Dermis lymphatic vessel endothelial cell (primary cell): ENCODE results near the gene DMD. TPM values are rescaled to one million over a fixed set of nuclear protein-coding genes. Genes with fewer than 3 reads are reported as not detected.

Experiments
- total RNA-seq: library from RNA; depleted of rRNA; stranded (reverse); fragments of >200 nt; gene quantifications from 2 replicates; pipeline ENCODE4 v1.2.1, GENCODE V29; 2014

Gene DMD
- total RNA-seq = 0.77 and 2.3 TPM in 2 replicates

DNA sequence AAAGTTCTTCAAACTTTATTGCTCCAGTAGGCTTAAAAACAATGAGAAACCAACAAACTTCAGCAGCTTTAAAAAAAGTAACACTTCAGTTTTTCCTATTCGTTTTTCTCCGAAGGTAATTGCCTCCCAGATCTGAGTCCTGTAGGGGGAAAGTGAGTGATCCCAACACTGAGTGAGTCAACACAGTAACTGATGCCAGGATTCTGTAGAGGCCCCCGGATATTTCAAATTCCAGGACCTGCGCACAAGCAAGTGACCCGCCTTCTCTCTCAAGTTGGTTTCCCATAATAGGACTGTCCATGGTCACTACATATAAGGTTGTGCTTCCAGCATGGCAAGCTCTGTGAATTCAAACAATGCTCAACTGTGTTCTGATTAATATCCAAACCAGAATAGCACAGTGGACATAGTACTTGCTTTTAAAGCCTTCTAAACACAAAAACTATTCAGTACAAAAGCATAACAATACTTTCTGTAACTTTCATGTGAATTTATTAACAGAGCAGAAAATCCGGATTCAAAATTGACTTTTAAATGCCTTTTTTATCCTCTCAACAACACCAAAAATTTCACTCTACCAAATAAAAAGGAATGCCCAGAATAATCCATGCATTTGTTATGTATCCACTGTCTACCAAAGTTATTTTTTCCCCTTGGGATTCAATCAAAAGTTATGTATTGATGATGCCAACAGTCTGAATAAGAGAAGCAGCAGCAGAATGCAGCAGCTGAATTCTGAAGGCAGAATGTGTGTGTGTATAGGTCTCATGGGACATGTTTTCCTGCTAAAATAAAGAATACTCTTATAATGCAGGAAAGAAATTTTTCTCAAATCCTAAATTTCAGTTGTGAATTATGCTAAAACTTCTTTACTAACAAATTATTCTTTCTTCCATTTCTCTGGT is at the start of gene DMD:
Gene DMD, minus strand, starts transcription at position 194 of the 905 bp plus-strand sequence. CDS start 237 bp downstream, outside the sequence.

DNA sequence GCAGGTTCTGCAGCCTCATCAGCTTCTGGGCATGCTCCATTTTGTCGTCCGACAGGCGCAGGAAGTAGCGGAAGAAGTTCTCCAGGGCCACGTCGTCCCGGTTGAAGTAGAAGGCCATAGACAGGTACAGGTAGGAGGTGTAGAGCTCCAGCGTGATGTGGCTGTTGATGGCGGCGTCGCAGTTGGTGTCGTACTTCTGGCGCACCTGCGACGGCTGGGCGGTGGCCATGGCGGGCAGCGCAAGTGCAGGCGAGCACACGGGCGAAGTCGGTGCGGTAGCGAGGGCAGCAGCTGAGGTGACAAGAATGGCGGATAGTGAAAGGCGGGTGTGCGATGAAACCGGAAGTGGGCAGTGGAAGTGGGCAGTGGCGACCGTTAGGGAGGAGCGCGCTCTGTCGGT is 2139.6 kb downstream of the DMD start, which contains the start of gene FTHL17:
Gene FTHL17, minus strand, starts transcription at position 317 of the 400 bp plus-strand sequence. Its CDS starts 88 bp downstream, at position 229.

